HCT116 (cell line): Measurements from ENCODE around the gene TMEM119. TPM values are rescaled to one million over a fixed set of nuclear protein-coding genes. Genes with fewer than 3 reads are reported as not detected.

ENCODE experiments used
- ATAC-seq: fragments of 200-7000 bp; cut with Tn5 transposase; 2 replicates; pipeline ENCODE4 v1.9.1; 2020; ENCODE audit warnings: mild to moderate bottlenecking, moderate library complexity
- BruUV-seq: library from RNA; stranded (reverse); fragments of 400-500 nt; replicated peaks from 2 replicates; lab custom pipeline; 2021; lab: Mats Ljungman, UMichigan
- CTCF ChIA-PET: fragments of 300-600 bp; sonication (Branson Sonifier 250); formaldehyde crosslinking; loops from one replicate; lab custom pipeline; 2021; ENCODE audit warnings: antibody characterized with exemption; lab: Charles Lee
- POLR2A ChIA-PET: fragments of 300-600, 350-600 bp; sonication (Branson Sonifier 250); formaldehyde crosslinking; loops from one replicate; lab custom pipeline; 2021; ENCODE audit warnings: antibody characterized with exemption; lab: Charles Lee
- RAD21 ChIA-PET, 2 experiments: fragments of 300-600 bp; sonication (Branson Sonifier 250); formaldehyde crosslinking; loops; one replicate each; lab custom pipeline; 2023; ENCODE audit warnings: low total read pairs in 2 of 2; ENCODE audit not compliant: uncharacterized antibody in 2 of 2, unreplicated experiment in 2 of 2, low non-redundant PET in 1 of 2; lab: Charles Lee
- DNase-seq: peaks from one replicate; pipeline ENCODE4 v3.0.0-alpha.2; 2010; ENCODE audit warnings: low read depth, low spot score
- H2AFZ ChIP-seq: fragments of 200-600 bp; shearing (Covaris generic), sonication (generic); 2 replicates; pipeline ENCODE4 v1.6.1; 2017; ENCODE audit warnings: low read depth, mixed run types, mixed read lengths, antibody characterized with exemption, low read length; ENCODE audit not compliant: poor library complexity, severe bottlenecking
- H3K27ac ChIP-seq: 2 replicates; pipeline ENCODE4 v1.5.1; 2012; ENCODE audit warnings: low read depth, low read length
- H3K27me3 ChIP-seq: fragments of 200-600 bp; sonication (generic); 2 replicates; pipeline ENCODE4 v1.6.1; 2016; ENCODE audit warnings: mixed run types, low read length, mixed read lengths; ENCODE audit not compliant: insufficient read depth
- H3K36me3 ChIP-seq, 2 experiments: fragments of 200-500 bp in 1 of 2; fragments of 200-600 bp in 1 of 2; sonication (Bioruptor generic) in 1 of 2; sonication (generic) in 1 of 2; 2 replicates each; pipeline versions ENCODE4 v1.5.1 to v1.6.1; 2014 to 2016; ENCODE audit warnings: low read length in 2 of 2, inconsistent platforms in 1 of 2, mixed read lengths in 1 of 2, mixed run types in 1 of 2; ENCODE audit not compliant: insufficient read depth in 2 of 2, control insufficient read depth in 1 of 2
- H3K4me1 ChIP-seq, 2 experiments: fragments of 200-600 bp in 1 of 2; sonication (generic) in 1 of 2; 2 replicates each; pipeline versions ENCODE4 v1.5.1 to v1.6.1; 2012 to 2017; ENCODE audit warnings: low read length in 2 of 2, inconsistent platforms in 1 of 2, mild to moderate bottlenecking in 1 of 2, mixed read lengths in 1 of 2, mixed run types in 1 of 2, moderate library complexity in 1 of 2; ENCODE audit not compliant: insufficient read depth in 2 of 2, control insufficient read depth in 1 of 2
- H3K4me2 ChIP-seq: fragments of 200-600 bp; sonication (generic); 2 replicates; pipeline ENCODE4 v1.6.1; 2017; ENCODE audit warnings: mixed run types, low read length, mixed read lengths
- H3K4me3 ChIP-seq, 2 experiments: fragments of 200-600 bp in 1 of 2; sonication (generic) in 1 of 2; replicated peaks in 1 of 2; 2 replicates each; pipeline ENCODE4 v1.5.1; 2011 to 2016; ENCODE audit warnings: low read length in 2 of 2, control low read depth in 1 of 2, low read depth in 1 of 2, mild to moderate bottlenecking in 1 of 2, mixed read lengths in 1 of 2, mixed run types in 1 of 2
- H3K79me2 ChIP-seq: fragments of 200-600 bp; sonication (generic); 2 replicates; pipeline ENCODE4 v1.6.1; 2017; ENCODE audit warnings: mild to moderate bottlenecking, mixed run types, low read length, moderate library complexity, mixed read lengths; ENCODE audit not compliant: insufficient read depth
- H3K9ac ChIP-seq: fragments of 200-600 bp; sonication (generic); 2 replicates; pipeline ENCODE4 v1.6.1; 2016; ENCODE audit warnings: low read length, mixed read lengths
- H3K9me2 ChIP-seq: fragments of 200-600 bp; sonication (generic), shearing (Covaris generic); 2 replicates; pipeline ENCODE4 v1.6.1; 2017; ENCODE audit warnings: mixed run types, mild to moderate bottlenecking, moderate library complexity; ENCODE audit not compliant: insufficient read depth
- H3K9me3 ChIP-seq, 2 experiments: fragments of 200-500 bp in 1 of 2; fragments of 200-600 bp in 1 of 2; sonication (Bioruptor generic) in 1 of 2; sonication (generic) in 1 of 2; 2 replicates each; pipeline ENCODE4 v1.6.1; 2014 to 2017; ENCODE audit warnings: low read length in 2 of 2, mixed read lengths in 2 of 2, inconsistent platforms in 1 of 2, low read depth in 1 of 2, mild to moderate bottlenecking in 1 of 2, mixed run types in 1 of 2, moderate library complexity in 1 of 2; ENCODE audit not compliant: control insufficient read depth in 1 of 2, insufficient read depth in 1 of 2
- H4K20me1 ChIP-seq: fragments of 200-600 bp; sonication (generic), shearing (Covaris generic); 2 replicates; pipeline ENCODE4 v1.6.1; 2017; ENCODE audit warnings: mixed run types, mild to moderate bottlenecking, moderate library complexity; ENCODE audit not compliant: insufficient read depth
- CBX3 ChIP-seq: IDR thresholded peaks from 2 replicates; pipeline ENCODE4 v1.6.1; 2012; ENCODE audit warnings: low read depth
- CEBPB ChIP-seq: IDR thresholded peaks from 2 replicates; pipeline ENCODE4 v1.6.1; 2012; ENCODE audit warnings: low read depth
- CTCF ChIP-seq, 3 experiments: fragments of 200-600 bp in 1 of 3; sonication (generic) in 1 of 3; IDR thresholded peaks in 2 of 3; conservative IDR thresholded peaks in 1 of 3; 2 replicates each; pipeline ENCODE4 v1.5.1; 2012 to 2017; ENCODE audit warnings: low read depth in 2 of 3, low read length in 2 of 3, antibody characterized with exemption in 1 of 3, borderline replicate concordance in 1 of 3, control low read depth in 1 of 3, mild to moderate bottlenecking in 1 of 3, mixed read lengths in 1 of 3, mixed run types in 1 of 3, moderate library complexity in 1 of 3; ENCODE audit not compliant: insufficient read depth in 1 of 3
- EGR1 ChIP-seq: IDR thresholded peaks from 2 replicates; pipeline ENCODE4 v1.6.1; 2012; ENCODE audit warnings: low read depth
- ELF1 ChIP-seq: IDR thresholded peaks from 2 replicates; pipeline ENCODE4 v1.6.1; 2012; ENCODE audit warnings: low read depth, borderline replicate concordance
- EZH2 ChIP-seq: fragments of 200-600 bp; sonication (generic); IDR thresholded peaks from 2 replicates; pipeline ENCODE4 v1.6.1; 2017; ENCODE audit warnings: antibody characterized with exemption, mixed run types
- EZH2phosphoT487 ChIP-seq: fragments of 200-600 bp; IDR thresholded peaks from 2 replicates; pipeline ENCODE4 v1.6.1; 2018; ENCODE audit warnings: antibody characterized with exemption, borderline replicate concordance
- FOSL1 ChIP-seq: IDR thresholded peaks from 2 replicates; pipeline ENCODE4 v1.6.1; 2012; ENCODE audit warnings: low read depth
- POLR2A ChIP-seq: IDR thresholded peaks from 2 replicates; pipeline ENCODE4 v1.7.0; 2011; ENCODE audit warnings: borderline replicate concordance; ENCODE audit not compliant: insufficient read depth, insufficient read length; ENCODE audit errors: extremely low read depth
- RAD21 ChIP-seq: IDR thresholded peaks from 2 replicates; pipeline ENCODE4 v1.6.1; 2012; ENCODE audit warnings: low read depth, mild to moderate bottlenecking
- SIN3A ChIP-seq: IDR thresholded peaks from 2 replicates; pipeline ENCODE4 v1.6.1; 2012; ENCODE audit warnings: low read depth
- SP1 ChIP-seq: IDR thresholded peaks from 2 replicates; pipeline ENCODE4 v1.6.1; 2012; ENCODE audit warnings: low read depth
- SRF ChIP-seq: IDR thresholded peaks from 2 replicates; pipeline ENCODE4 v1.6.1; 2012; ENCODE audit warnings: low read depth
- TCF7L2 ChIP-seq: IDR thresholded peaks from 2 replicates; pipeline ENCODE4 v1.7.0; 2011; ENCODE audit warnings: borderline replicate concordance, inconsistent platforms; ENCODE audit not compliant: insufficient read depth, insufficient read length; ENCODE audit errors: extremely low read depth
- YY1 ChIP-seq: IDR thresholded peaks from 2 replicates; pipeline ENCODE4 v1.6.1; 2011; ENCODE audit warnings: low read length, low read depth, moderate library complexity, mild to moderate bottlenecking; ENCODE audit not compliant: insufficient replicate concordance; ENCODE audit errors: extremely low read depth
- ZFX ChIP-seq: fragments of 450-650 bp; IDR thresholded peaks from 2 replicates; pipeline ENCODE4 v1.6.1; 2017
- ZNF274 ChIP-seq: fragments of 200-500 bp; sonication (Bioruptor generic); IDR thresholded peaks from 2 replicates; pipeline ENCODE4 v1.6.1; 2014; ENCODE audit warnings: mild to moderate bottlenecking, low read depth, low read length, inconsistent platforms
- intact Hi-C: fragments of 100-400 bp; cut with micrococcal nuclease; formaldehyde crosslinking; loops from 2 replicates; pipeline ENCODE4 v1.10.0; 2022
- total RNA-seq: library from RNA; stranded (reverse); gene quantifications from one replicate; pipeline ENCODE4 v1.2.1, GENCODE V29; 2021; ENCODE audit not compliant: unreplicated experiment
- TF ChIP-seq, protein P1 (sequence below): IDR thresholded peaks from 2 replicates; pipeline ENCODE4 v1.6.1; 2012; ENCODE audit warnings: low read depth
- TF ChIP-seq, protein P2 (sequence below): IDR thresholded peaks from 2 replicates; pipeline ENCODE4 v1.6.1; 2012
- TF ChIP-seq, protein P3 (sequence below): IDR thresholded peaks from 2 replicates; pipeline ENCODE4 v1.6.1; 2011; ENCODE audit warnings: mild to moderate bottlenecking, low read length, moderate library complexity; ENCODE audit not compliant: insufficient replicate concordance; ENCODE audit errors: extremely low read depth

Gene TMEM119
- total RNA-seq, 1 experiment from 2014 or later = not detected

DNA sequence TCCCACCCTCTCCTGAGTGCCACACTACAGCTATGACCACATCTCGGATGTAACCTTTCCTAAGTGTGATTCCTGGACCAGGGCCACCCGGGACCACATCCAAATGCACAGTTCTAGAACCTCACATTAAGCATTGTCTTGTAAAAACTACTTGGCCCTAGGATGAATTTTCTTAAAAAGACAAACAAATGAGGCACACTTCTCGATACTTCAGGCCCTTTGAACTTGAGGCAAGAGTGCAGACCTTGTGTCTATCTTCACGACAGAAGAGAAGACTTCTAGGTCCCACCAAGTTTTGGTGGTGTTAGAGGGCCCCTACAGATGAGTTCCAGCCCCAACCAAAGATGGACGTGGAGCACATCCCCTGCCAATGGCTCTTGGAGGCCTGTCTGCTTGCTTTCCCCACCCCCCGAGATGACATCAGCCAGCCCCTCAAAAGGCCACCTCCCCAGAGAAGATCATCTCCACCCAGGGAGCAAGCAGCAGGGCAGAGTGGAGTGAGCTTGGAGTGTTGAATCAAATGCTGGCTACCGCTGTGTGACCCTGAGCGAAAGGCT is 26.2 kb downstream of the TMEM119 start:
- no peaks in the 10 kb centered on the region for H3K79me2 ChIP-seq
- H3K9me2 ChIP-seq = no peaks in the 10 kb centered on the region
- no peaks in the 10 kb centered on the region for H3K4me1 ChIP-seq
- H3K4me3 ChIP-seq = no peak overlapping the region
- intact Hi-C loops = no loop called here
- TF ChIP-seq, protein P1, sequence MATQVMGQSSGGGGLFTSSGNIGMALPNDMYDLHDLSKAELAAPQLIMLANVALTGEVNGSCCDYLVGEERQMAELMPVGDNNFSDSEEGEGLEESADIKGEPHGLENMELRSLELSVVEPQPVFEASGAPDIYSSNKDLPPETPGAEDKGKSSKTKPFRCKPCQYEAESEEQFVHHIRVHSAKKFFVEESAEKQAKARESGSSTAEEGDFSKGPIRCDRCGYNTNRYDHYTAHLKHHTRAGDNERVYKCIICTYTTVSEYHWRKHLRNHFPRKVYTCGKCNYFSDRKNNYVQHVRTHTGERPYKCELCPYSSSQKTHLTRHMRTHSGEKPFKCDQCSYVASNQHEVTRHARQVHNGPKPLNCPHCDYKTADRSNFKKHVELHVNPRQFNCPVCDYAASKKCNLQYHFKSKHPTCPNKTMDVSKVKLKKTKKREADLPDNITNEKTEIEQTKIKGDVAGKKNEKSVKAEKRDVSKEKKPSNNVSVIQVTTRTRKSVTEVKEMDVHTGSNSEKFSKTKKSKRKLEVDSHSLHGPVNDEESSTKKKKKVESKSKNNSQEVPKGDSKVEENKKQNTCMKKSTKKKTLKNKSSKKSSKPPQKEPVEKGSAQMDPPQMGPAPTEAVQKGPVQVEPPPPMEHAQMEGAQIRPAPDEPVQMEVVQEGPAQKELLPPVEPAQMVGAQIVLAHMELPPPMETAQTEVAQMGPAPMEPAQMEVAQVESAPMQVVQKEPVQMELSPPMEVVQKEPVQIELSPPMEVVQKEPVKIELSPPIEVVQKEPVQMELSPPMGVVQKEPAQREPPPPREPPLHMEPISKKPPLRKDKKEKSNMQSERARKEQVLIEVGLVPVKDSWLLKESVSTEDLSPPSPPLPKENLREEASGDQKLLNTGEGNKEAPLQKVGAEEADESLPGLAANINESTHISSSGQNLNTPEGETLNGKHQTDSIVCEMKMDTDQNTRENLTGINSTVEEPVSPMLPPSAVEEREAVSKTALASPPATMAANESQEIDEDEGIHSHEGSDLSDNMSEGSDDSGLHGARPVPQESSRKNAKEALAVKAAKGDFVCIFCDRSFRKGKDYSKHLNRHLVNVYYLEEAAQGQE = no peak
- TF ChIP-seq SIN3A = no peak
- no peak for TF ChIP-seq ZNF274
- TF ChIP-seq CBX3 = no peak
- TF ChIP-seq EGR1 = no peak
- TF ChIP-seq YY1 = no peak
- TF ChIP-seq, protein P2, sequence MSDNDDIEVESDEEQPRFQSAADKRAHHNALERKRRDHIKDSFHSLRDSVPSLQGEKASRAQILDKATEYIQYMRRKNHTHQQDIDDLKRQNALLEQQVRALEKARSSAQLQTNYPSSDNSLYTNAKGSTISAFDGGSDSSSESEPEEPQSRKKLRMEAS = no peak
- no peak for TF ChIP-seq EZH2
- TF ChIP-seq SRF = no peak
- no peak for TF ChIP-seq RAD21
- no peak for TF ChIP-seq SP1
- TF ChIP-seq CTCF (IDR thresholded peaks at IDR 0.05 in 2 of 3, conservative IDR thresholded peaks at IDR 0.05 in 1 of 3; ENCODE audit: borderline replicate concordance in 1 of 3, insufficient read depth in 1 of 3, low read depth in 2 of 3, low read length in 2 of 3) = no peak
- TF ChIP-seq ZFX = no peak
- TF ChIP-seq ELF1 = no peak
- TF ChIP-seq, protein P3, sequence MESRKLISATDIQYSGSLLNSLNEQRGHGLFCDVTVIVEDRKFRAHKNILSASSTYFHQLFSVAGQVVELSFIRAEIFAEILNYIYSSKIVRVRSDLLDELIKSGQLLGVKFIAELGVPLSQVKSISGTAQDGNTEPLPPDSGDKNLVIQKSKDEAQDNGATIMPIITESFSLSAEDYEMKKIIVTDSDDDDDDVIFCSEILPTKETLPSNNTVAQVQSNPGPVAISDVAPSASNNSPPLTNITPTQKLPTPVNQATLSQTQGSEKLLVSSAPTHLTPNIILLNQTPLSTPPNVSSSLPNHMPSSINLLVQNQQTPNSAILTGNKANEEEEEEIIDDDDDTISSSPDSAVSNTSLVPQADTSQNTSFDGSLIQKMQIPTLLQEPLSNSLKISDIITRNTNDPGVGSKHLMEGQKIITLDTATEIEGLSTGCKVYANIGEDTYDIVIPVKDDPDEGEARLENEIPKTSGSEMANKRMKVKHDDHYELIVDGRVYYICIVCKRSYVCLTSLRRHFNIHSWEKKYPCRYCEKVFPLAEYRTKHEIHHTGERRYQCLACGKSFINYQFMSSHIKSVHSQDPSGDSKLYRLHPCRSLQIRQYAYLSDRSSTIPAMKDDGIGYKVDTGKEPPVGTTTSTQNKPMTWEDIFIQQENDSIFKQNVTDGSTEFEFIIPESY = no peak
- no peak for TF ChIP-seq CEBPB
- no peak for TF ChIP-seq POLR2A
- no peak for TF ChIP-seq FOSL1
- TF ChIP-seq EZH2phosphoT487 = no peak
- no peak for TF ChIP-seq TCF7L2
- no peaks in the 10 kb centered on the region for H3K27me3 ChIP-seq
- H4K20me1 ChIP-seq = no peaks in the 10 kb centered on the region
- DNase-seq (no peak), ATAC-seq (no peak)
- H3K36me3 ChIP-seq = peaks cover 17 to 21% of the 10 kb centered on the region in 2 experiments
- H3K4me2 ChIP-seq = no peak overlapping the region
- ChIA-PET CTCF (interaction anchor here (1.6 kb wide), 2 partner anchors 46 kb away, joined by 4 to 16 read pairs; no protein-coding TSS in a partner anchor), POLR2A (no interaction called here), RAD21 (no interaction called here)
- no peak overlapping the region for H2AFZ ChIP-seq
- no peak overlapping the region for H3K27ac ChIP-seq
- no TSS peak for BruUV-seq
- H3K9ac ChIP-seq = no peak overlapping the region
- H3K9me3 ChIP-seq = no peaks in the 10 kb centered on the region
